Left ventricle myocardium inferior (tissue), 1 donor: Measurements from ENCODE around the gene STARD3. TPM values are rescaled to one million over a fixed set of nuclear protein-coding genes. Genes with fewer than 3 reads are reported as not detected.

Experiments used
- DNase-seq: peaks from one replicate; pipeline ENCODE4 v3.0.0-alpha.2; 2020
- H3K27ac ChIP-seq: fragments of 200-600 bp; replicated peaks from 2 replicates; pipeline ENCODE4 v1.8.0; 2021
- H3K27me3 ChIP-seq: fragments of 200-600 bp; 2 replicates; pipeline ENCODE4 v1.8.0; 2021; ENCODE audit warnings: low read depth
- H3K36me3 ChIP-seq: fragments of 200-600 bp; 2 replicates; pipeline ENCODE4 v1.8.0; 2021
- H3K4me1 ChIP-seq: fragments of 200-600 bp; 2 replicates; pipeline ENCODE4 v1.8.0; 2021
- H3K4me3 ChIP-seq: fragments of 200-600 bp; 2 replicates; pipeline ENCODE4 v1.8.0; 2021; ENCODE audit warnings: mild to moderate bottlenecking, moderate library complexity
- H3K9me3 ChIP-seq: fragments of 200-600 bp; replicated peaks from 2 replicates; pipeline ENCODE4 v1.8.0; 2021
- CTCF ChIP-seq: fragments of 200-600 bp; IDR thresholded peaks from 2 replicates; pipeline ENCODE4 v1.8.0; 2021; ENCODE audit warnings: antibody characterized with exemption, mild to moderate bottlenecking, borderline replicate concordance
- intact Hi-C: fragments of 100-400 bp; cut with micrococcal nuclease; formaldehyde crosslinking; loops from one replicate; pipeline ENCODE4 v1.11.0; 2022
- total RNA-seq: library from RNA; stranded (reverse); fragmentation: NEBNext Ultra II Directional; extraction: Animal tissue kit (Norgen Biotek cat#: 25700); gene quantifications from one replicate; pipeline ENCODE4 v1.2.1, GENCODE V29; 2021
- donor health status: DM: no; HTN: yes; CAD: no; lungs with severe emphysema.

The STARD3 gene
- total RNA-seq, 1 donor from 2014 or later, result 15.7 TPM

- peaks cover 88% of the 10 kb centered on the region for H3K4me1 ChIP-seq
- H3K27ac ChIP-seq, result peak overlapping the region; percentile 97
Measured at GRCh38 chr17:39672522-39673334, 35.8 kb downstream of the STARD3 start.

DNA sequence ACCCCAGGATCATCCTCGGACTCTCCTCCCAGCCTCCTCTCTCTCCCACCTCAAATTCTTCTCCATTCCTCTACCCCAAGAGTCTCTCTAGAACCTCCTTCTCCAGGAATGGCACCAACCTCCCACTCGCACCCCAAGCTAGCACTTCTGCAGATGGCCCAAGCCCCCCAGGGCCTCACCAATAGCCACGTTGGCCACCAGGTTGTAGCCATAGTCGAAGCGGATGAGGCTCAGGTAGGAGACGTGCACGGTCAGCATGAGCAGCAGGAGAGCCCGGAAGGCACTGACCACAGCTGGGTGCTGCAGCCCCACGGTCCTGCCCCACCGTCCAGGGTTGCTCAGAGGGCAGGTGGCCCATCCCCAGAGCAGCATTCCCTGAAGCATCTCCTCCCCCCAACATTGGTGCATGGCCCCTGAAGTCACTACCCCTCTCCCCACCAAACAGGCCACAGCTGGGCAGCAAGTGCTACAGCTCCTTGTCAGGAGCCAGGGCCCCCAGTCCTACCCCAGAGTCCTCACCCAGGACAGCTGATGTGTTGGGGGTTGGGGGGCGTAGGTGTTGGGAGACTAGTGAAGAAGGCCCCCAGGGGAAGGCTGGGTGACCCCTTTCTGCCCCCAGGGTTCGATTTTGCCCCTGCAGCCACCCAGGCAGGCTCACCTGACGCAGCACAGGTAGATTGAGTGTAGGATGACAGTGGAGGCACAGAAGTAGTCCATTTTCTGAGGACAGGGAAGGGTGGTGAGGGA lies 36.6 kb downstream of the STARD3 start:
- Histone ChIP-seq H3K4me1 (peaks cover 87% of the 10 kb centered on the region), H3K36me3 (no peaks in the 10 kb centered on the region), H3K4me3 (no peak overlapping the region), H3K27me3 (peaks cover 15% of the 10 kb centered on the region), H3K27ac (peak overlapping the region; percentile 16), H3K9me3 (no peaks in the 10 kb centered on the region)
- intact Hi-C loops, result no loop called here
- no peak for DNase-seq
- TF ChIP-seq CTCF, result no peak

More at GRCh38 chr17:39672522-39673334, 35.8 kb downstream of the STARD3 start:
- no peak for TF ChIP-seq CTCF
- intact Hi-C loops, result no loop called here
- no peaks in the 10 kb centered on the region for H3K9me3 ChIP-seq
- peaks cover 22% of the 10 kb centered on the region for H3K27me3 ChIP-seq
- no peak overlapping the region for H3K4me3 ChIP-seq
- DNase-seq, result no peak
- H3K36me3 ChIP-seq, result no peaks in the 10 kb centered on the region

DNA sequence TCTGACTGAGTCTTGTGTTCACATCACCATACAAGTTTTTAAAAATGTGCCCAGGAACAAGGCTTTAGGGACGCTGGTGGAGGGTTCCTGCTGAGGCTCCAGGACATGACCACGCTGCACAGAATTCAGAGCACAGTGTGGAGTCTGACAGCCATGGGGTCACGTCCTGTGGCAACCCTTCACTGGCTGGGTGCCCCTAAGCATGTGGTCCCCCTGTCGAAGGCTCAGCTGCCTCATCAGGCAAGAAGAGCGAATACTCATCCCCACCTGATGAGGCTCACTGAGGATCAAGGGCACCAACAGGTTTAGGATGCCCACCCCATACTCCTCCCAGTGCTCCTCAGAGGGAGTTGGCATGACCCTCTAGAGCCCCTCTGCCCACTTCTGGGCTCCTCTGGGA lies 37.2 kb downstream of the STARD3 start:
- Histone ChIP-seq H3K4me3 (no peak overlapping the region), H3K27me3 (peaks cover 9% of the 10 kb centered on the region), H3K36me3 (no peaks in the 10 kb centered on the region), H3K27ac (peak overlapping the region; percentile 92), H3K4me1 (peaks cover 87% of the 10 kb centered on the region), H3K9me3 (no peaks in the 10 kb centered on the region)
- intact Hi-C loops, result no loop called here
- no peak for TF ChIP-seq CTCF
- DNase-seq, result no peak

DNA sequence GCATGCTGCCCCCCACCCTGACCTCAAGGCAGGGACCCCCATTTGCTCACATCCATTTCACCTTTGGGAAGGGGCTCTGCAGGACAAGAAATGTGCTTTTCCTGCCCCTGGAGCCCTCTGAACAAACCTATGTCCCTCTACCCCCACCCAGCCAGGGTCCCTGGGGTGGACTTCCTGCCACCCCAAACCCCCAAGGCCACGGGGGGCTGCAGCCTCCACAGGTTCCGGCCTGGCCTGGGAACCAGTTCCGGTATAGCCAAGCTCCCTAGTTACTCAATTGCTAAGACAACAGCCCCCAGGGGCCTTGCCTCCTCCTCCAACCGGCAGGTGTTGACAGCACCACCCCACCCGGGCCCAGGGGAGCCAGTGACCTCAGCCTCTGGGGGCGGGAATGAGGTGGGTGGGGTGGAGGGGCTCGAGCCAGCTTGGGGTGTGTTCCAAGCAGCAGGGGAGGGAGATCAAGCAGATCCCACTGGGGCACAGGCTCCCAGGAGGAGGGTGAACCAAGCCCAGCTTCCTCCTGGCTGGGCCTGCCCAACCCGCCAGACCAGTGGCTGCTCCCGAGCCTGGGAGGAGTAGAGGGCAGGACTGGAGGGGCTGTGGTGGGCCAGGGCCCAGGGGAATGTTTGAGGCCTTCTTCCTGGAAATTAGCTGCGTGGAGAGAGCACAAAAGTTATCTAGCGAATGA lies 37.9 kb downstream of the STARD3 start:
- peak; percentile 43 for DNase-seq
- Histone ChIP-seq H3K27ac (peak overlapping the region; percentile 92), H3K9me3 (no peaks in the 10 kb centered on the region), H3K36me3 (no peaks in the 10 kb centered on the region), H3K4me1 (peaks cover 87% of the 10 kb centered on the region), H3K27me3 (peaks cover 6% of the 10 kb centered on the region), H3K4me3 (no peak overlapping the region)
- no peak for TF ChIP-seq CTCF
- intact Hi-C loops, result no loop called here

DNA sequence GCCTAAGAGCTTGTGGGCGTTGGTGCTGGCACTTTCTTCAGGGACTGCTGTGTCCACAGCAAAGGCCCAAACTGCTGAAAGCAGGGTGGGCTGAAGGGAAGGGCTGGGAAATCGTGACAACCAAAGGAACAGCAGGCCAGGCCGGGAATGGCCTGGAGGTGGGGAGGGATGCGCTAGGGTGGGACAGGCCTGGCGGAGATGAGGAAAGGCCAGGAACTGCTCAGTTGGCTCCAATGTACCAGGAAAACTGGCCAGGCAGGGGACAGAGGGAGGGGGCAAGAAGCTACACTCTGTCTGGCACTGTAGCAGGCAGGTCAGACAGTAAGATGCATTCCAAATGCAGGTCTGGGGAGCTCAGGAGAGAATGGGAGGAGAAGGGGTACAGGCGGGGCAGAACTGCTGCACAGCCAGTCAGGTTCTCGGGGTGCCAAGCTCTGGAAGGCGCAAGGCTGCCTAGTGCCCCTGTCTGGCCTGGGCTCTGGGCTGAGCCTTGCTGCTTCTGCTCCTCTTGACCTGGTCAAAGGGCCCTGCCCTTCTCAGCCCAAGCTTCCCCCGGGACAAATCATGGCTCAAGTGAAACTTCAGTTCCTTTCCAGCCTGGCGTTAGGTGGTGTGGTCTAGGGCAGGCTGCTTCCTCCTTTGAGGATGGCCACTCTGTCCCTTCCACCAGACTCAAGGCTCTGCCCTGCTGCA lies 38.6 kb downstream of the STARD3 start:
- no peak for DNase-seq
- no peak overlapping the region for H3K4me3 ChIP-seq
- H3K36me3 ChIP-seq, result peaks cover 3% of the 10 kb centered on the region
- no peaks in the 10 kb centered on the region for H3K27me3 ChIP-seq
- TF ChIP-seq CTCF, result no peak
- H3K4me1 ChIP-seq, result peaks cover 87% of the 10 kb centered on the region
- H3K9me3 ChIP-seq, result no peaks in the 10 kb centered on the region
- intact Hi-C loops, result no loop called here
- H3K27ac ChIP-seq, result peak overlapping the region; percentile 92
